ENCODE results near the gene CDK14. TPM values are rescaled to one million over a fixed set of nuclear protein-coding genes. Genes with fewer than 3 reads are reported as not detected.

CDK14 gene
- total RNA-seq, 1 experiment from 2014 or later = 7.5 TPM

GRCh38 chr7:90688810-90689209 lies 92.7 kb downstream of the CDK14 start:
- Histone ChIP-seq H3K4me3 (no peak overlapping the region), H3K27me3 (no peaks in the 10 kb centered on the region), H3K36me3 (no peaks in the 10 kb centered on the region), H3K9me3 (no peaks in the 10 kb centered on the region)
- no peak for DNase-seq

- DNase-seq = no peak
- Histone ChIP-seq H3K9me3 (no peaks in the 10 kb centered on the region), H3K27me3 (no peaks in the 10 kb centered on the region), H3K4me3 (no peak overlapping the region), H3K36me3 (no peaks in the 10 kb centered on the region)
Observed at GRCh38 chr7:90689260-90689659, 93.1 kb downstream of the CDK14 start.

- Histone ChIP-seq H3K27me3 (no peaks in the 10 kb centered on the region), H3K9me3 (no peaks in the 10 kb centered on the region), H3K4me3 (no peak overlapping the region), H3K36me3 (no peaks in the 10 kb centered on the region)
- DNase-seq = no peak
Observed at GRCh38 chr7:90690159-90690858, 94.2 kb downstream of the CDK14 start.

GRCh38 chr7:90692396-90692795 lies 96.3 kb downstream of the CDK14 start:
- DNase-seq = no peak
- Histone ChIP-seq H3K27me3 (no peaks in the 10 kb centered on the region), H3K9me3 (no peaks in the 10 kb centered on the region), H3K4me3 (no peak overlapping the region), H3K36me3 (no peaks in the 10 kb centered on the region)

GRCh38 chr7:90692947-90693346 lies 96.8 kb downstream of the CDK14 start:
- H3K36me3 ChIP-seq = no peaks in the 10 kb centered on the region
- H3K4me3 ChIP-seq = no peak overlapping the region
- H3K9me3 ChIP-seq = no peaks in the 10 kb centered on the region
- no peaks in the 10 kb centered on the region for H3K27me3 ChIP-seq
- no peak for DNase-seq

GRCh38 chr7:90693939-90694338 lies 97.8 kb downstream of the CDK14 start:
- Histone ChIP-seq H3K36me3 (no peaks in the 10 kb centered on the region), H3K27me3 (no peaks in the 10 kb centered on the region), H3K4me3 (no peak overlapping the region), H3K9me3 (no peaks in the 10 kb centered on the region)
- DNase-seq = no peak

- no peak for DNase-seq
- Histone ChIP-seq H3K36me3 (no peaks in the 10 kb centered on the region), H3K9me3 (no peaks in the 10 kb centered on the region), H3K4me3 (no peak overlapping the region), H3K27me3 (no peaks in the 10 kb centered on the region)
Observed at GRCh38 chr7:90698616-90699015, 102.5 kb downstream of the CDK14 start.

- H3K36me3 ChIP-seq = no peaks in the 10 kb centered on the region
- H3K9me3 ChIP-seq = no peaks in the 10 kb centered on the region
- no peaks in the 10 kb centered on the region for H3K27me3 ChIP-seq
- no peak for DNase-seq
- peak overlapping the region; percentile 16 for H3K4me3 ChIP-seq
Observed at GRCh38 chr7:90701021-90701420, 104.9 kb downstream of the CDK14 start.

GRCh38 chr7:90701771-90702170 lies 105.7 kb downstream of the CDK14 start:
- no peak overlapping the region for H3K4me3 ChIP-seq
- no peak for DNase-seq

GRCh38 chr7:90705391-90706071 lies 109.4 kb downstream of the CDK14 start:
- Histone ChIP-seq H3K36me3 (no peaks in the 10 kb centered on the region), H3K27me3 (no peaks in the 10 kb centered on the region), H3K9me3 (no peaks in the 10 kb centered on the region), H3K4me3 (no peak overlapping the region)
- no peak for DNase-seq

More at GRCh38 chr7:90701771-90702170, 105.7 kb downstream of the CDK14 start:
- H3K27me3 ChIP-seq = no peaks in the 10 kb centered on the region
- no peaks in the 10 kb centered on the region for H3K9me3 ChIP-seq
- no peaks in the 10 kb centered on the region for H3K36me3 ChIP-seq

- Histone ChIP-seq H3K27me3 (no peaks in the 10 kb centered on the region), H3K36me3 (no peaks in the 10 kb centered on the region), H3K4me3 (no peak overlapping the region), H3K9me3 (no peaks in the 10 kb centered on the region)
- no peak for DNase-seq
Observed at GRCh38 chr7:90706072-90706716, 110.1 kb downstream of the CDK14 start.

GRCh38 chr7:90708841-90709317 lies 112.8 kb downstream of the CDK14 start:
- no peak for DNase-seq
- H3K27me3 ChIP-seq = no peaks in the 10 kb centered on the region
- no peaks in the 10 kb centered on the region for H3K9me3 ChIP-seq
- no peak overlapping the region for H3K4me3 ChIP-seq
- no peaks in the 10 kb centered on the region for H3K36me3 ChIP-seq

GRCh38 chr7:90709501-90710465 lies 113.7 kb downstream of the CDK14 start:
- H3K9me3 ChIP-seq = no peaks in the 10 kb centered on the region
- H3K27me3 ChIP-seq = no peaks in the 10 kb centered on the region
- no peak overlapping the region for H3K4me3 ChIP-seq
- H3K36me3 ChIP-seq = no peaks in the 10 kb centered on the region
- peak; percentile 29 for DNase-seq

GRCh38 chr7:90710466-90710850 lies 114.3 kb downstream of the CDK14 start:
- H3K4me3 ChIP-seq = no peak overlapping the region
- H3K36me3 ChIP-seq = no peaks in the 10 kb centered on the region
- no peak for DNase-seq
- no peaks in the 10 kb centered on the region for H3K27me3 ChIP-seq
- no peaks in the 10 kb centered on the region for H3K9me3 ChIP-seq

- Histone ChIP-seq H3K4me3 (no peak overlapping the region), H3K27me3 (no peaks in the 10 kb centered on the region), H3K36me3 (no peaks in the 10 kb centered on the region), H3K9me3 (no peaks in the 10 kb centered on the region)
- no peak for DNase-seq
Observed at GRCh38 chr7:90713628-90714027, 117.5 kb downstream of the CDK14 start.

- Histone ChIP-seq H3K4me3 (no peak overlapping the region), H3K9me3 (no peaks in the 10 kb centered on the region), H3K36me3 (no peaks in the 10 kb centered on the region), H3K27me3 (no peaks in the 10 kb centered on the region)
- no peak for DNase-seq
Observed at GRCh38 chr7:90715067-90715466, 118.9 kb downstream of the CDK14 start.
